ENCODE measurements around the gene SUPT7L. TPM values are rescaled to one million over a fixed set of nuclear protein-coding genes. Genes with fewer than 3 reads are reported as not detected.

SUPT7L gene
- polyA plus RNA-seq, 1 donor from 2014 or later: 95.8 TPM

- no peaks in the 10 kb centered on the region for H3K9me2 ChIP-seq (ENCODE audit: insufficient read depth, low read length)
- H3K36me3 ChIP-seq (ENCODE audit: insufficient read depth, low read length): peaks cover 13% of the 10 kb centered on the region
- H3K4me3 ChIP-seq (ENCODE audit: low read length): no peak overlapping the region
- no peak overlapping the region for H2AFZ ChIP-seq (ENCODE audit: low read depth, low read length)
- H3K9ac ChIP-seq (ENCODE audit: low read length): no peak overlapping the region
- H3K79me2 ChIP-seq (replicated peaks; ENCODE audit: insufficient read depth, low read length): peaks cover 29% of the 10 kb centered on the region
- H3F3A ChIP-seq (ENCODE audit: insufficient read depth, low read length, poor library complexity, severe bottlenecking): no peaks in the 10 kb centered on the region
- no peaks in the 10 kb centered on the region for H4K20me1 ChIP-seq (ENCODE audit: insufficient read depth)
- TF ChIP-seq CTCF (IDR thresholded peaks at IDR 0.05; ENCODE audit: poor library complexity, severe bottlenecking) (no peak), EZH2 (IDR thresholded peaks at IDR 0.05; ENCODE audit: borderline replicate concordance, insufficient read depth, low read length, poor library complexity, severe bottlenecking) (no peak), REST (IDR thresholded peaks at IDR 0.05; ENCODE audit: borderline replicate concordance) (no peak), POLR2AphosphoS5 (IDR thresholded peaks at IDR 0.05) (no peak), TAF1 (IDR thresholded peaks at IDR 0.05; ENCODE audit: low read depth) (no peak), RAD21 (conservative IDR thresholded peaks at IDR 0.05) (no peak), SMC3 (conservative IDR thresholded peaks at IDR 0.05; ENCODE audit: poor library complexity) (no peak), EP300 (conservative IDR thresholded peaks at IDR 0.05; ENCODE audit: poor library complexity, severe bottlenecking) (no peak)
- H3K9me3 ChIP-seq (ENCODE audit: low read length): no peaks in the 10 kb centered on the region
- no peaks in the 10 kb centered on the region for H3K27me3 ChIP-seq (ENCODE audit: insufficient read depth, low read depth, low read length)
- no peak overlapping the region for H3K4me2 ChIP-seq (ENCODE audit: low read length)
- no peak overlapping the region for H3K27ac ChIP-seq (ENCODE audit: low read length)
Observed at GRCh38 chr2:27667446-27667845, 4.0 kb upstream of the SUPT7L start.

- Histone ChIP-seq H3K9me3 (ENCODE audit: low read length) (no peaks in the 10 kb centered on the region), H3K9ac (ENCODE audit: low read length) (peak overlapping the region; percentile 89), H4K20me1 (ENCODE audit: insufficient read depth) (no peaks in the 10 kb centered on the region), H2AFZ (ENCODE audit: low read depth, low read length) (no peak overlapping the region), H3K36me3 (ENCODE audit: insufficient read depth, low read length) (peaks cover 17% of the 10 kb centered on the region), H3K4me3 (ENCODE audit: low read length) (peak overlapping the region; percentile 90), H3K9me2 (ENCODE audit: insufficient read depth, low read length) (no peaks in the 10 kb centered on the region), H3K4me2 (ENCODE audit: low read length) (peak overlapping the region; percentile 61), H3K27ac (ENCODE audit: low read length) (no peak overlapping the region), H3K27me3 (ENCODE audit: insufficient read depth, low read depth, low read length) (no peaks in the 10 kb centered on the region), H3F3A (ENCODE audit: insufficient read depth, low read length, poor library complexity, severe bottlenecking) (no peaks in the 10 kb centered on the region), H3K79me2 (replicated peaks; ENCODE audit: insufficient read depth, low read length) (peaks cover 37% of the 10 kb centered on the region)
- TF ChIP-seq RAD21 (conservative IDR thresholded peaks at IDR 0.05) (no peak), TAF1 (IDR thresholded peaks at IDR 0.05; ENCODE audit: low read depth) (no peak), POLR2AphosphoS5 (IDR thresholded peaks at IDR 0.05) (no peak), REST (IDR thresholded peaks at IDR 0.05; ENCODE audit: borderline replicate concordance) (no peak), CTCF (IDR thresholded peaks at IDR 0.05; ENCODE audit: poor library complexity, severe bottlenecking) (no peak), SMC3 (conservative IDR thresholded peaks at IDR 0.05; ENCODE audit: poor library complexity) (no peak), EP300 (conservative IDR thresholded peaks at IDR 0.05; ENCODE audit: poor library complexity, severe bottlenecking) (no peak), MXI1 (conservative IDR thresholded peaks at IDR 0.05; ENCODE audit: poor library complexity, severe bottlenecking) (no peak), EZH2 (IDR thresholded peaks at IDR 0.05; ENCODE audit: borderline replicate concordance, insufficient read depth, low read length, poor library complexity, severe bottlenecking) (no peak)
Observed at GRCh38 chr2:27664622-27665363, 1.4 kb upstream of the SUPT7L start.
